NCI-H1417 (cell line): ENCODE measurements around the gene PTPRF.
"Not testable (repeated sequence)": the region's sequence is repeated elsewhere in the genome, so short reads cannot be mapped to it uniquely, and the experiment has no call there.

ENCODE experiments used
- DNase-seq, 3 experiments: peaks; one replicate each; lab custom pipeline; 2025; lab: John Stamatoyannopoulos, UW

PTPRF gene

GRCh38 chr1:43538143-43538487 lies 7.4 kb downstream of the PTPRF start:
- no peak for DNase-seq

- DNase-seq = no peak
These were observed 8.3 kb downstream of the PTPRF start for GRCh38 chr1:43538969-43539368.

- no peak for DNase-seq
These were observed 9.2 kb downstream of the PTPRF start for GRCh38 chr1:43539726-43540434.

- DNase-seq = peak in 1 of 3 experiments; percentile 4
These were observed 10.0 kb downstream of the PTPRF start for GRCh38 chr1:43540653-43541071.

GRCh38 chr1:43541141-43541540 lies 10.5 kb downstream of the PTPRF start:
- no peak for DNase-seq

GRCh38 chr1:43541721-43542401 lies 11.2 kb downstream of the PTPRF start:
- DNase-seq = peak in 1 of 3 experiments; percentile 74

GRCh38 chr1:43542527-43543458 lies 12.1 kb downstream of the PTPRF start:
- no peak for DNase-seq

GRCh38 chr1:43543567-43543966 lies 12.9 kb downstream of the PTPRF start:
- DNase-seq = no peak

GRCh38 chr1:43545339-43545694 lies 14.6 kb downstream of the PTPRF start:
- no peak for DNase-seq

GRCh38 chr1:43545695-43546387 lies 15.2 kb downstream of the PTPRF start:
- DNase-seq = peak; percentile 78 to 90 (median 86)

- DNase-seq = no peak
These were observed 15.9 kb downstream of the PTPRF start for GRCh38 chr1:43546388-43547100.

- DNase-seq = peak in 2 of 3 experiments; percentile 51 to 57
These were observed 16.9 kb downstream of the PTPRF start for GRCh38 chr1:43547538-43548072.

GRCh38 chr1:43548285-43549271 lies 17.9 kb downstream of the PTPRF start:
- DNase-seq = no peak

GRCh38 chr1:43549394-43549793 lies 18.7 kb downstream of the PTPRF start:
- not testable (repeated sequence) for DNase-seq

GRCh38 chr1:43549921-43550597 lies 19.4 kb downstream of the PTPRF start:
- DNase-seq = peak; percentile 81 to 97 (median 96)

GRCh38 chr1:43550598-43551246 lies 20.0 kb downstream of the PTPRF start:
- no peak for DNase-seq

- no peak for DNase-seq
These were observed 20.8 kb downstream of the PTPRF start for GRCh38 chr1:43551396-43551888.

GRCh38 chr1:43552059-43552742 lies 21.5 kb downstream of the PTPRF start:
- no peak for DNase-seq
